ENCODE measurements around the gene NAIP.
"Not testable (repeated sequence)": the region's sequence is repeated elsewhere in the genome, so short reads cannot be mapped to it uniquely, and the experiment has no call there.

NAIP gene

DNA sequence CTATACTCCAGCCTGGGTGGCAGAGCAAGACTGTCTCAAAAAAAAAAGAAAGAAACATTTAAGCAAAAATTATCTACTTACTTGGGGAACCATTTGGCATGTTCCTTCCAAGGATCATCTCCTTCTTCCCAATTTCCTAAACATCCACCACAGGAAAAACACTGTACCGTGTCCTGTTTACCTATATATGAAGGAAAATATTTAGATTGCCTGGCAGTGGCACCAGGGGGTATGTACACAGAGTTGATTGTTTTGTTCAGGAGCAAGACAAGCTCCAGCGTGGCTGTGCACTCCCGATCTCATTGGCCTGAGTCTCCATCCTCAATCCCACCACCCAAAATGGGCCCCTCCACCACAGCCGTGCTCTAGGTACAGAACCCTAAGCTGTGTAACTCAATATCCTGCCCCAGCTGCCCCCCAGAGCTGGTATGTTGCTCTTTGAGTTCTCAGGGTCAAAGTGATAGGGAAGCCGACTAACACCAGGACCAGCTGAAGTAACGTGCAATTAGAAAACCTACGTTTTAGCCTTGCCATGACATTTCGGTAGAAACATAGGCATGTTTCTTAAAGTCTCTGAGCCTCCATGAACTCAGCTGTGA lies 13.8 kb downstream of the NAIP start:
- FAIRE-seq = no peak
- TF ChIP-seq POLR2AphosphoS5 (IDR thresholded peaks at IDR 0.05; ENCODE audit: low read depth, low read length) (no peak), POLR2A (IDR thresholded peaks at IDR 0.05; ENCODE audit: low read depth, low read length) (no peak)
- no peak for DNase-seq (ENCODE audit: insufficient read length)

DNA sequence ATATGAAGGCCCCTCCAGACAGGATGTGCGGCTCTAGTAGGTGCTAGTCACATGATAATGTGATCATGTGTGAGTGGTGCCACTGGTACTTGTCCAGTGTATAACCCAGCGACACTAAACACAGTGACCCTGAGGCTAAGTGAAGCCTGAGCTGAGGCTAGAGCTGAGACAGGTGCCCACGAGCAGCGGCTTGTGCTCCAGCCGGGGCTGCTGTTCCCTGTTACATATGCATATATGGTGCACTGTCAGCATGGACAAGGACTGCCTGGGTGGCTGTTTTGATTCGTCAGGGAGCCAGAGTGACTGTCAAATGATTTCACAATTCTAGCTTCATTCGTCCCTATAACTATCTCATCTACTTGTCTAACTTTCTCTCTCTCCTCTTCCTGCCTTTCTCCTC lies 18.2 kb downstream of the NAIP start:
- not testable (repeated sequence) for DNase-seq (ENCODE audit: insufficient read length); FAIRE-seq

DNA sequence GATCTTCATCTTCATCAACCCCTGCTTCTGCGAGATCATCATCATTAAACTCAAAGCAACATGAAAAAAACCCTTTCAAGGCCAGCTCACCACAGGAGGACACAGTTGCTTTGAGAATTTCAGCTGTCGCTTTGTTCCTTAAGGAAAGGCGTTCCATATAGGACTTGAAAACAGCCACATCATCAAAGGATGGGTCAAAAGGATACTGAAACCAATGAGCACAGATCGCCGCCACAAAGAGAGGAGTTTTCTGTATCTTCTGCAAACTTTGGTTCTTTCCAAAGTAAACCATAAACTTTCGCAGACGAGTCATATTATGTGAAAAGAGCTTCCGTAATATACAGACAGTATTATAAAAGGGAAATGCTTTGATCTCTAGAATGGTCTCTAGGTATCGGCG lies 40.3 kb downstream of the NAIP start:
- not testable (repeated sequence) for FAIRE-seq; DNase-seq (ENCODE audit: insufficient read length)

DNA sequence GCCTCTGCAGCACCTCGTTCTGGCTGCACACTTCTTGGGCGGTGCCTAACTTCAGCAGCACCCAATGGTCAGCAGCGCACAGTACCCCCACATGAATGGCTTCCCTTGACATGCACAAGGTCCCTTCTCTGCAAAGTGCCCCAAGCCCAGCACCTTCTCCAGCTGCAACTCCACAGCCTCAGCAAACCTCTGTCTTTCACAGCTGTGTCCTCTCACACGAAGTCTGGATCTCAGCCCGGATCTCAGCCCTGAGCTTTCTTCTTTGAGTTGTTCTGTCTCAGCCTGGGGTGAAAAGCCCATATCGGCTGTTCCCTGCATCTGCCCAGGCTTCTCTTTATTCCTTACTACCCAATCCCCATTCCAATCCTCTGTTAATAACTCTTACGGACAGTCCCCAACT lies 57.9 kb downstream of the NAIP start:
- not testable (repeated sequence) for FAIRE-seq

DNA sequence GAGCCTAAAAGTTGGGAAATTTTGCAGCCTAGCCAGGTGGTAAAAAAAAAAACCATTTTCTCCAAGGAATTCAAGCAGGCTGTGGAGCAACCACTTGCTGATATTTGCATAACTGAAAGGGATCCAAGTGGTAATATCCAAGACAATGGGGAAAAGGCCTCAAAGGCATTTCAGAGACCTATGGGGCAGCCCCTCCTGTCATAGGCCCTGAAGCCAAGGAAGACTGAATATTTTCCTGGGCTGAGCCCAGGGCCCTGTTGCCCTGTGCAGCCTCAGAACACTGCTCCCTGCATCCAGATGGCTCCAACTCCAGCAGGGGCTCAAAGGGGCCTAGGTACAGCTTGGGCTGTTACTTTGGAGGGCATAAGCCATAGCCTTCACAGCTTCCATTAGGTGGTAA lies 60.6 kb downstream of the NAIP start:
- not testable (repeated sequence) for DNase-seq (ENCODE audit: insufficient read length); FAIRE-seq

More for the DNA sequence above, 57.9 kb downstream of the NAIP start:
- not testable (repeated sequence) for DNase-seq (ENCODE audit: insufficient read length)

DNA sequence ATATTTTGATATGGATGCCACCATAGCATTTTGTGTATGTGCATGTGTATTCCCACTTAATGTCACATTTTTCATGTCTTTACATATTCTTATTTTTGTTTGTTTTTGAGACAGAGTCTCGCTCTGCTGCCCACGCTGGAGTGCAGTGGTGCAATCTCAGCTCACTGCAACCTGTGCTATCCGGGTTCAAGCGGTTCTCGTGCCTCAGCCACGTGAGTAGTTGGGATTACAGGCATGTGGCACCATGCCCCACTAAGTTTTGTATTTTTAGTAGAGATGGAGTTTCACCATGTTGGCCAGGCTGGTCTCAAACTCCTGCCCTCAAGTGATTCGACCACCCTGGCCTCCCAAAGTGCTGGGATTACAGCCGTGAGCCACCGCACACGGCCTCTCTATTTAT lies 72.1 kb downstream of the NAIP start:
- FAIRE-seq; DNase-seq (ENCODE audit: insufficient read length): not testable (repeated sequence)

DNA sequence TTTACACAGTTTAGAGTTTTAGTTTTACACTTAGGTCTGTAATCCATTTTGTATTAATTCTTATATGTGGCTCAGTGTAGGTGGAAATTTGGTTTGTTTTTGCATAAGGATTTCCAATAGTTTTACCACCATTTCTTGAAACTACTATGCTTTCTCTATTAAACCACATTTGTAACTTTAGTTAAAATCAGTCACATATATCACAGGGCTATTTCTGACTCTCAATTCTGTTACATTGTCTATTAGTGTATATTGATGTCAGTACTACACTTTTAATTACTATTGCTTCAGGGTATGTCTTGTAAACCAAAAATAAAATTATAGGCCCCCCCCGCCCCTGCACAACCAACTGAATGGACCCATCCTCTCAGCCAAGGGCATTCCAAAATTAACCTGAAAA lies 92.6 kb downstream of the NAIP start:
- DNase-seq (ENCODE audit: insufficient read length); FAIRE-seq: not testable (repeated sequence)

DNA sequence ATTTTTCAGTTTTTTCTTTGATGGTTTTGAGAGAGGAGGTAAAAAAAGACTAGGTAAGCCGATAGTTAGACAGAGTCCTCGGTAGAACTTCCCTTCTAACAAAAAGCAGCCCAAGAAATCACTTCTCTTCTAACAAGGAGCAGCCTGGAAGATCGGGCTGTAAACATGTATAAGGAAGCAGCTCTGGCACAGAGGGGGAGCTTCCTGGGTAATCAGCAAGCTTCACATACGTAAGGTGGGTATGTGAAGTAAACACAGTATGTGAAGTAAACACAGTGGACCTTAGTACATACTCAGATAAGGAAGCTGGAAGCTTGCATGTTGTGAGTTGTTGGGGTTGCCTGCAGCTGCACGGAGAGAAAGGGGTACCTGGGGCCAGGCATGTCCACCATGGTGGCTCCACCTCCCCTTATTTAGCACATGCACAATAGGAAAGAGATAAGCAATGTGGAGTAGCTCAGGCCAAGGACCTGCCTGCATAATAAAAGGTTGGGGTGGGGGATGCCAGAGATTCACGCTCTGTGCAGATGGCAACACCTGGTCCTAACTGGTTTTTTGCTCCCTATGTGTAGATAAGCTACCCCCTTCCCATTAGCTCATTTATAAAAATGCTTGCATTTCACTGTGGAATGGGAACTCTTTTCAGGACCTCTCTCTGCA lies 93.3 kb downstream of the NAIP start:
- DNase-seq (ENCODE audit: insufficient read length) = not testable (repeated sequence)
- peak; percentile 24 for FAIRE-seq

DNA sequence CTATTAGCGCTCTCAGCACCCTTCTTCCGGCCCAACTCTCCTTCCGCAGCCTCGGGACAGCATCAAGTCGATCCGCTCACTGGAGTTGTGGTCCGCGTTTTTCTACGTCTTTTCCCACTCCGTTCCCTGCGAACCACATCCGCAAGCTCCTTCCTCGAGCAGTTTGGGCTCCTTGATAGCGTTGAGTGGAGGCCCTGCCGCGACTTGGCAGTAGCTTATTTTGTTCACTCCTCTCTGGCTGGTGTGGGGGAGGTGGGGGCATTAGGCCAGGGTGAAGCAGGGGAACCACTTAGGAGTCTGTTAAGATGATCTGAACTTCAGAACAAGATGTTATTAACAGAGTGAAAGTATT lies 100.0 kb downstream of the NAIP start:
- not testable (repeated sequence) for FAIRE-seq; DNase-seq (ENCODE audit: insufficient read length)

Data from GM12892 (cell line).